ENCODE results near the gene LSS. TPM values are rescaled to one million over a fixed set of nuclear protein-coding genes. Genes with fewer than 3 reads are reported as not detected.

The LSS gene
- polyA plus RNA-seq, 1 donor from 2014 or later = 101 TPM

DNA sequence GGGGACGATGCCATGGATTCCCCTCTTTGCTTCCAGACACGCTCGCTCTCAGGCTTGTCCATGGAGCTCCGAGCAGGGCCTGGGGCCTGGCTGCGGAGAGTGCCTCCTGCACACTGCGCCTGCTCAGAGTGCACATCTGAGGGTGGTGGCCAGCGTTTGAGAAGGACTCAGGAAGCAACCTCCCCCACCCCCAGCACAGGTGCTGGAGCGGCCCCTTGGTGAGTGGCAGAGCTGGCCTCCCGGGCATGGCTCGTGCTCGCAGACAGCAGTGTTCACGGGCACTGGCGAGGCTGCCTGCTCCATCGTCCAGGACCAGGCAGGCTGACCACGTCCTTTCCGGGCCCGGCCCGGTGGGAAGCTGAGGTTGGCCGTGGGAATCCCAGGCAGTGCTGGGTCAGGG, 47.1 kb downstream of the LSS start:
- TF ChIP-seq, protein P1, sequence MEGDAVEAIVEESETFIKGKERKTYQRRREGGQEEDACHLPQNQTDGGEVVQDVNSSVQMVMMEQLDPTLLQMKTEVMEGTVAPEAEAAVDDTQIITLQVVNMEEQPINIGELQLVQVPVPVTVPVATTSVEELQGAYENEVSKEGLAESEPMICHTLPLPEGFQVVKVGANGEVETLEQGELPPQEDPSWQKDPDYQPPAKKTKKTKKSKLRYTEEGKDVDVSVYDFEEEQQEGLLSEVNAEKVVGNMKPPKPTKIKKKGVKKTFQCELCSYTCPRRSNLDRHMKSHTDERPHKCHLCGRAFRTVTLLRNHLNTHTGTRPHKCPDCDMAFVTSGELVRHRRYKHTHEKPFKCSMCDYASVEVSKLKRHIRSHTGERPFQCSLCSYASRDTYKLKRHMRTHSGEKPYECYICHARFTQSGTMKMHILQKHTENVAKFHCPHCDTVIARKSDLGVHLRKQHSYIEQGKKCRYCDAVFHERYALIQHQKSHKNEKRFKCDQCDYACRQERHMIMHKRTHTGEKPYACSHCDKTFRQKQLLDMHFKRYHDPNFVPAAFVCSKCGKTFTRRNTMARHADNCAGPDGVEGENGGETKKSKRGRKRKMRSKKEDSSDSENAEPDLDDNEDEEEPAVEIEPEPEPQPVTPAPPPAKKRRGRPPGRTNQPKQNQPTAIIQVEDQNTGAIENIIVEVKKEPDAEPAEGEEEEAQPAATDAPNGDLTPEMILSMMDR (IDR thresholded peaks at IDR 0.05; ENCODE audit: poor library complexity, severe bottlenecking) = no peak
- TF ChIP-seq TAF1 (IDR thresholded peaks at IDR 0.05; ENCODE audit: low read depth) (no peak), RAD21 (conservative IDR thresholded peaks at IDR 0.05) (no peak), SMC3 (conservative IDR thresholded peaks at IDR 0.05; ENCODE audit: poor library complexity) (no peak), EZH2 (IDR thresholded peaks at IDR 0.05; ENCODE audit: borderline replicate concordance, insufficient read depth, low read length, poor library complexity, severe bottlenecking) (no peak), POLR2AphosphoS5 (IDR thresholded peaks at IDR 0.05) (no peak)
- TF ChIP-seq, protein P2, sequence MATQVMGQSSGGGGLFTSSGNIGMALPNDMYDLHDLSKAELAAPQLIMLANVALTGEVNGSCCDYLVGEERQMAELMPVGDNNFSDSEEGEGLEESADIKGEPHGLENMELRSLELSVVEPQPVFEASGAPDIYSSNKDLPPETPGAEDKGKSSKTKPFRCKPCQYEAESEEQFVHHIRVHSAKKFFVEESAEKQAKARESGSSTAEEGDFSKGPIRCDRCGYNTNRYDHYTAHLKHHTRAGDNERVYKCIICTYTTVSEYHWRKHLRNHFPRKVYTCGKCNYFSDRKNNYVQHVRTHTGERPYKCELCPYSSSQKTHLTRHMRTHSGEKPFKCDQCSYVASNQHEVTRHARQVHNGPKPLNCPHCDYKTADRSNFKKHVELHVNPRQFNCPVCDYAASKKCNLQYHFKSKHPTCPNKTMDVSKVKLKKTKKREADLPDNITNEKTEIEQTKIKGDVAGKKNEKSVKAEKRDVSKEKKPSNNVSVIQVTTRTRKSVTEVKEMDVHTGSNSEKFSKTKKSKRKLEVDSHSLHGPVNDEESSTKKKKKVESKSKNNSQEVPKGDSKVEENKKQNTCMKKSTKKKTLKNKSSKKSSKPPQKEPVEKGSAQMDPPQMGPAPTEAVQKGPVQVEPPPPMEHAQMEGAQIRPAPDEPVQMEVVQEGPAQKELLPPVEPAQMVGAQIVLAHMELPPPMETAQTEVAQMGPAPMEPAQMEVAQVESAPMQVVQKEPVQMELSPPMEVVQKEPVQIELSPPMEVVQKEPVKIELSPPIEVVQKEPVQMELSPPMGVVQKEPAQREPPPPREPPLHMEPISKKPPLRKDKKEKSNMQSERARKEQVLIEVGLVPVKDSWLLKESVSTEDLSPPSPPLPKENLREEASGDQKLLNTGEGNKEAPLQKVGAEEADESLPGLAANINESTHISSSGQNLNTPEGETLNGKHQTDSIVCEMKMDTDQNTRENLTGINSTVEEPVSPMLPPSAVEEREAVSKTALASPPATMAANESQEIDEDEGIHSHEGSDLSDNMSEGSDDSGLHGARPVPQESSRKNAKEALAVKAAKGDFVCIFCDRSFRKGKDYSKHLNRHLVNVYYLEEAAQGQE (IDR thresholded peaks at IDR 0.05; ENCODE audit: borderline replicate concordance) = no peak
- H3K79me2 ChIP-seq (replicated peaks; ENCODE audit: insufficient read depth, low read length) = no peaks in the 10 kb centered on the region
- no peak overlapping the region for H3K4me3 ChIP-seq (ENCODE audit: low read length)
- no peaks in the 10 kb centered on the region for H3K9me2 ChIP-seq (ENCODE audit: insufficient read depth, low read length)
- H3K27me3 ChIP-seq (ENCODE audit: insufficient read depth, low read depth, low read length) = no peaks in the 10 kb centered on the region
- no peak overlapping the region for H3K9ac ChIP-seq (ENCODE audit: low read length)
- H3F3A ChIP-seq (ENCODE audit: insufficient read depth, low read length, poor library complexity, severe bottlenecking) = no peaks in the 10 kb centered on the region
- no peaks in the 10 kb centered on the region for H3K9me3 ChIP-seq (ENCODE audit: low read length)
- H3K4me2 ChIP-seq (ENCODE audit: low read length) = no peak overlapping the region
- H4K20me1 ChIP-seq (ENCODE audit: insufficient read depth) = no peaks in the 10 kb centered on the region
- H2AFZ ChIP-seq (ENCODE audit: low read depth, low read length) = no peak overlapping the region
- H3K36me3 ChIP-seq (ENCODE audit: insufficient read depth, low read length) = no peaks in the 10 kb centered on the region
- H3K27ac ChIP-seq (ENCODE audit: low read length) = no peak overlapping the region

DNA sequence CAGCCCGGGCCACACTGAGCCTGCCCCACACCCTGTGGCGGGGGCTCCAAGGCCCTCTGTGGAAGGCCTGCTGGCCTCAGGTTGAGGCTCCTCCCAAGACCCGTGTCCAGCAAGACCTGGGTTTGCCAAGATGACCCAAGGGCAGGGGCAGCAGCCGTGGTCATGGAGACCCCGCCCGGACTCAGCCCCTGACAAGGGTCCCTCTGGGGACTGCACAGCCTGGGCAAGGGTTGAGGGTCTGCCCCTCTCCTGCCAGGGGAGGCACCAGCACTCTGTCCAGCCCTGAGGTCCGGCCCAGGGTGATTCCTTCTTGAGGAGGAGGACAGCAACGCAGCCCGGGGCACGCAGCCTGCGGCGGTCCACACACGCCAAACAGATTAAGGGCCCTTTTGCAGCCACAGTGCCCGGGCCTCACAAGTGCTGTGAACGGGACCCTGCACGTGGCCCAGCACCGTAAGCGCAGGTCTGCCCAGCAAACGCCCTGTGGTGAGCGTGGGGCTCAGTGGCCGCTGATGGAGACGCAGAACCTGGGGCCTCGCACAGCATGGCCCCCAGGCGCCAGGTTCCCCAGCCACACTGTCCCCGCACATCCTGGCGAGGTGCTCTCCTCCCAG, 47.7 kb downstream of the LSS start:
- H3K27ac ChIP-seq (ENCODE audit: low read length) = no peak overlapping the region

DNA sequence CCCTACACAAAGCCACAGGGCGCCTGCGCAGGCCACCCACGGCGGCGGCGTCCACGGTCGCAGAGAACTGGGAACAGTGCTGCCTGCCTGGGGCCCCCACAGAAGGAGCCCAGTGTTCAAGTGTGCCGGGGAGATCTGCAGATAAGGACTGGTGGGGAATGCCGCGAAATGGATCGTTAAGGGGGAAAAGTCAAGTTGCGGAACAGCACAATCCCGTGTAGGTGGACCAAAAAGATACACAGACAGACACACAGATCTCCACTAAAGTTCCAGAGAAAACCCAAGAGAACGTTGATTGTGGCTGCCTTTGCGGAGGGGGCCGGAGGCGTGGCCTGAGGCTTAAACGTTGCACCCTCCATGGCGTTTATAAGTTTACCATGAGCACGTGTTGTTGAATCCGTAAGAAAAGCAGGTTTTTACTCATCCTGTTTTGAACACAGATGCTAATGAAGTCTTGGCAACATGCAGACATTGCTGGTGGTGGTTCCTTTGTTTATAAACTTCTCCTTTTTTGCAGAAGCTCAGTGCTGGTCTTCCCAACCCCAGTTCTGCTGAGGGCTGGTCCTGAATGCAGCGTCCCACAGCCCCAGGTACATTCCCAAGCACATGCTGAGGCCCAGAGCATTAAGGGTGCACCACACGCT, 48.4 kb downstream of the LSS start:
- Histone ChIP-seq H3K27ac (ENCODE audit: low read length) (no peak overlapping the region), H3K4me2 (ENCODE audit: low read length) (no peak overlapping the region), H3K27me3 (ENCODE audit: insufficient read depth, low read depth, low read length) (no peaks in the 10 kb centered on the region), H3F3A (ENCODE audit: insufficient read depth, low read length, poor library complexity, severe bottlenecking) (no peaks in the 10 kb centered on the region), H3K9me3 (ENCODE audit: low read length) (no peaks in the 10 kb centered on the region), H3K4me3 (ENCODE audit: low read length) (no peak overlapping the region), H3K36me3 (ENCODE audit: insufficient read depth, low read length) (no peaks in the 10 kb centered on the region), H3K9me2 (ENCODE audit: insufficient read depth, low read length) (no peaks in the 10 kb centered on the region), H2AFZ (ENCODE audit: low read depth, low read length) (no peak overlapping the region), H4K20me1 (ENCODE audit: insufficient read depth) (no peaks in the 10 kb centered on the region), H3K79me2 (replicated peaks; ENCODE audit: insufficient read depth, low read length) (no peaks in the 10 kb centered on the region), H3K9ac (ENCODE audit: low read length) (no peak overlapping the region)
- TF ChIP-seq POLR2AphosphoS5 (IDR thresholded peaks at IDR 0.05) = no peak
- TF ChIP-seq RAD21 (conservative IDR thresholded peaks at IDR 0.05) = no peak
- TF ChIP-seq, protein P1 (IDR thresholded peaks at IDR 0.05; ENCODE audit: poor library complexity, severe bottlenecking) = no peak
- TF ChIP-seq SMC3 (conservative IDR thresholded peaks at IDR 0.05; ENCODE audit: poor library complexity) = no peak
- no peak for TF ChIP-seq MXI1 (conservative IDR thresholded peaks at IDR 0.05; ENCODE audit: poor library complexity, severe bottlenecking)
- no peak for TF ChIP-seq EP300 (conservative IDR thresholded peaks at IDR 0.05; ENCODE audit: poor library complexity, severe bottlenecking)
- TF ChIP-seq EZH2 (IDR thresholded peaks at IDR 0.05; ENCODE audit: borderline replicate concordance, insufficient read depth, low read length, poor library complexity, severe bottlenecking) = no peak
- TF ChIP-seq, protein P2 (IDR thresholded peaks at IDR 0.05; ENCODE audit: borderline replicate concordance) = no peak

More for the DNA sequence above, 47.7 kb downstream of the LSS start:
- Histone ChIP-seq H2AFZ (ENCODE audit: low read depth, low read length) (no peak overlapping the region), H3K4me2 (ENCODE audit: low read length) (no peak overlapping the region), H3K79me2 (replicated peaks; ENCODE audit: insufficient read depth, low read length) (no peaks in the 10 kb centered on the region), H3K4me3 (ENCODE audit: low read length) (no peak overlapping the region), H3K9me2 (ENCODE audit: insufficient read depth, low read length) (no peaks in the 10 kb centered on the region), H3F3A (ENCODE audit: insufficient read depth, low read length, poor library complexity, severe bottlenecking) (no peaks in the 10 kb centered on the region), H3K36me3 (ENCODE audit: insufficient read depth, low read length) (no peaks in the 10 kb centered on the region), H4K20me1 (ENCODE audit: insufficient read depth) (no peaks in the 10 kb centered on the region), H3K9ac (ENCODE audit: low read length) (no peak overlapping the region), H3K27me3 (ENCODE audit: insufficient read depth, low read depth, low read length) (no peaks in the 10 kb centered on the region), H3K9me3 (ENCODE audit: low read length) (no peaks in the 10 kb centered on the region)
- TF ChIP-seq MXI1 (conservative IDR thresholded peaks at IDR 0.05; ENCODE audit: poor library complexity, severe bottlenecking) = no peak

Data from neural cell (in vitro differentiated cells).